GM12878 (cell line): ENCODE measurements around the gene RFXAP. TPM values are rescaled to one million over a fixed set of nuclear protein-coding genes. Genes with fewer than 3 reads are reported as not detected.

Experiments
- ATAC-seq: fragments of 200-7000 bp; cut with Tn5 transposase; 3 replicates; pipeline ENCODE4 v1.9.1; 2020; ENCODE audit warnings: mild to moderate bottlenecking, moderate library complexity
- BruUV-seq: library from RNA; stranded (reverse); fragments of 400-500 nt; replicated peaks from 2 replicates; lab custom pipeline; 2021; lab: Mats Ljungman, UMichigan
- CTCF ChIA-PET: fragments of 300-600 bp; sonication (Branson Sonifier 250); formaldehyde crosslinking; extraction: SDS; loops from one replicate; lab custom pipeline; 2021; ENCODE audit warnings: inconsistent platforms; lab: Yijun Ruan, JAX
- POLR2A ChIA-PET: fragments of 350-600 bp; formaldehyde crosslinking; extraction: SDS; loops from one replicate; lab custom pipeline; 2021; ENCODE audit warnings: inconsistent platforms; lab: Charles Lee
- RAD21 ChIA-PET: fragments of 300-600 bp; sonication (Branson Sonifier 250); formaldehyde crosslinking; loops from one replicate; lab custom pipeline; 2023; ENCODE audit warnings: antibody characterized with exemption; ENCODE audit not compliant: unreplicated experiment; lab: Charles Lee
- SMC1A ChIA-PET: fragments of 300-600 bp; sonication (Branson Sonifier 250); formaldehyde crosslinking; loops from one replicate; lab custom pipeline; 2023; ENCODE audit not compliant: unreplicated experiment, uncharacterized antibody; lab: Charles Lee
- DNase-seq: peaks from one replicate; pipeline ENCODE4 v3.0.0-alpha.2; 2011; ENCODE audit warnings: low read depth, low spot score
- FAIRE-seq: peaks from 3 replicates; lab custom pipeline; 2011; peaks lifted over from hg19 to GRCh38; lab: Jason Lieb, UNC
- H2AFZ ChIP-seq: 2 replicates; pipeline ENCODE4 v1.6.0; 2011; ENCODE audit warnings: low read depth, low read length, control low read depth; ENCODE audit not compliant: control insufficient read depth
- H3K27ac ChIP-seq: 2 replicates; pipeline ENCODE4 v1.5.1; 2011; ENCODE audit warnings: control low read depth; ENCODE audit not compliant: control insufficient read depth, insufficient read depth
- H3K27me3 ChIP-seq, 2 experiments: replicated peaks in 1 of 2; 2 replicates each; pipeline versions ENCODE4 v1.6.0 to v1.6.1; 2011; ENCODE audit warnings: low read length in 1 of 2; ENCODE audit not compliant: control insufficient read depth in 2 of 2, insufficient read depth in 2 of 2
- H3K36me3 ChIP-seq, 2 experiments: 2 replicates each; pipeline ENCODE4 v1.5.1; 2011; ENCODE audit warnings: low read length in 1 of 2; ENCODE audit not compliant: control insufficient read depth in 2 of 2, insufficient read depth in 2 of 2
- H3K4me1 ChIP-seq: 2 replicates; pipeline ENCODE4 v1.6.1; 2011; ENCODE audit warnings: mild to moderate bottlenecking, low read length, moderate library complexity, mixed read lengths; ENCODE audit not compliant: control insufficient read depth, insufficient read depth
- H3K4me2 ChIP-seq: 2 replicates; pipeline ENCODE4 v1.6.0; 2011; ENCODE audit warnings: control low read depth; ENCODE audit not compliant: control insufficient read depth, insufficient read depth
- H3K4me3 ChIP-seq: fragments of 200-600 bp; sonication (generic); 2 replicates; pipeline ENCODE4 v1.5.1; 2016
- H3K79me2 ChIP-seq: 2 replicates; pipeline ENCODE4 v1.6.0; 2011; ENCODE audit warnings: low read length; ENCODE audit not compliant: control insufficient read depth, insufficient read depth
- H3K9ac ChIP-seq: 2 replicates; pipeline ENCODE4 v1.8.0; 2011; ENCODE audit warnings: low read length, control low read depth, mixed read lengths; ENCODE audit not compliant: control insufficient read depth, insufficient read depth
- H3K9me3 ChIP-seq: replicated peaks from 3 replicates; pipeline ENCODE4 v1.5.1; 2011; ENCODE audit warnings: mild to moderate bottlenecking, low read length; ENCODE audit not compliant: control insufficient read depth, insufficient read depth
- H4K20me1 ChIP-seq: 2 replicates; pipeline ENCODE4 v1.6.0; 2011; ENCODE audit not compliant: control insufficient read depth, insufficient read depth
- CTCF ChIP-seq, 3 experiments: IDR thresholded peaks in 2 of 3; conservative IDR thresholded peaks in 1 of 3; 2 replicates each; pipeline ENCODE4 v1.5.1; 2011; ENCODE audit warnings: low read depth in 3 of 3, low read length in 3 of 3, mild to moderate bottlenecking in 3 of 3, control low read depth in 2 of 3, moderate library complexity in 2 of 3, inconsistent platforms in 1 of 3, mixed read lengths in 1 of 3; ENCODE audit not compliant: control insufficient read depth in 2 of 3, insufficient read depth in 1 of 3; ENCODE audit errors: extremely low read depth in 1 of 3
- HDAC6 ChIP-seq: fragments of 200-600 bp; sonication (generic); IDR thresholded peaks from one replicate; pipeline ENCODE4 v1.8.0; 2017; ENCODE audit warnings: antibody characterized with exemption; ENCODE audit not compliant: unreplicated experiment
- NFXL1 ChIP-seq: fragments of 450-650 bp; IDR thresholded peaks from 2 replicates; pipeline ENCODE4 v1.6.1; 2017; ENCODE audit warnings: antibody characterized with exemption, mild to moderate bottlenecking, borderline replicate concordance
- PAX5 ChIP-seq: IDR thresholded peaks from 2 replicates; pipeline ENCODE4 v1.6.1; 2011; ENCODE audit warnings: low read depth, low read length, borderline replicate concordance
- RAD21 ChIP-seq: IDR thresholded peaks from 2 replicates; pipeline ENCODE4 v1.6.1; 2011; ENCODE audit warnings: mild to moderate bottlenecking, low read depth, low read length, moderate library complexity; ENCODE audit not compliant: insufficient read depth
- SUPT20H ChIP-seq: IDR thresholded peaks from 2 replicates; pipeline ENCODE4 v1.6.1; 2011; ENCODE audit warnings: low read depth, mild to moderate bottlenecking, low read length, moderate library complexity, borderline replicate concordance; ENCODE audit not compliant: control insufficient read depth
- WGBS: methylation state at CpG from one replicate; pipeline ENCODE4 v1.1.6; 2016; ENCODE audit warnings: low lambda C conversion rate; ENCODE audit not compliant: insufficient replicate concordance, insufficient coverage; ENCODE audit errors: missing lambda C conversion rate; 5-methylcytosine and 5-hydroxymethylcytosine counted together
- in situ Hi-C: fragments of 300-500 bp; cut with MboI; formaldehyde crosslinking; loops from 9 replicates; pipeline ENCODE4 v1.14.3; 2018; ENCODE audit warnings: mixed read lengths
- intact Hi-C: fragments of 100-400 bp; cut with micrococcal nuclease; formaldehyde crosslinking; loops from one replicate; pipeline ENCODE4 v1.14.2; 2022; ENCODE audit not compliant: unreplicated experiment
- polyA plus RNA-seq, 11 experiments: library from polyadenylated mRNA; depleted of rRNA in 4 of 11; unstranded in 6 of 11; stranded (reverse) in 5 of 11; fragments of >200 nt; fragmentation: Nextera tagmentation in 4 of 11; fragmentation: Illumina TruSeq in 1 of 11; extraction: Ambion mirVana in 4 of 11; extraction: Trizol in 1 of 11; gene quantifications; 1 replicate in 1 of 11; 2 replicates in 10 of 11; pipeline versions ENCODE4 v1.2.1 to v1.2.3, GENCODE V29; 2011 to 2016; ENCODE audit warnings: inconsistent platforms in 2 of 11, missing spikeins in 2 of 11, low read depth in 1 of 11
- total RNA-seq, 4 experiments: library from RNA; depleted of rRNA in 3 of 4; stranded (reverse); fragments of >200 nt in 3 of 4; fragmentation: Illumina TruSeq in 1 of 4; extraction: Trizol in 1 of 4; gene quantifications; 2 replicates each; pipeline versions ENCODE4 v1.2.1 to v1.2.3, GENCODE V29; 2013 to 2021

RFXAP gene
- total and polyA plus RNA-seq, 10 of the 15 experiments (the other 5 are each of a cell fraction or from before 2014, with no cell fraction given): 3.4 to 13.3 (median 7.7) TPM

- DNase-seq (no peak), FAIRE-seq (no peak), ATAC-seq (0 out of 3 replicates have a peak, but pooled peaks have one; percentile 22)
- no peaks in the 10 kb centered on the region for H3K4me1 ChIP-seq
- TF ChIP-seq SUPT20H (no peak), NFXL1 (no peak), PAX5 (no peak), HDAC6 (no peak), CTCF (IDR thresholded peaks at IDR 0.05 in 2 of 3, conservative IDR thresholded peaks at IDR 0.05 in 1 of 3; ENCODE audit: control insufficient read depth in 2 of 3, extremely low read depth in 1 of 3, insufficient read depth in 1 of 3, low read depth in 3 of 3, low read length in 3 of 3) (peak; percentile 37 to 48 (median 38); a peak in 5 of 6 replicates), RAD21 (0 out of 2 replicates have a peak, but pooled peaks have one; percentile 24)
- no peak overlapping the region for H2AFZ ChIP-seq
- RAD21 ChIA-PET: interaction anchor here (1.0 to 1.1 kb wide), 2 partner anchors 9 to 166 kb away, joined by 3 to 4 read pairs; no protein-coding TSS in a partner anchor
- SMC1A ChIA-PET: interaction anchor here (0.7 to 1.2 kb wide), 2 partner anchors 12 to 35 kb away, joined by 3 read pairs; no protein-coding TSS in a partner anchor
- CTCF ChIA-PET: interaction anchor here (0.8 to 1.7 kb wide), 11 partner anchors 8 to 394 kb away, joined by 3 to 7 read pairs (median 4); no protein-coding TSS in a partner anchor
- no peak overlapping the region for H3K9ac ChIP-seq
- BruUV-seq: no TSS peak
- peaks cover 0 to 3% of the 10 kb centered on the region in 2 experiments; a peak in 2 of 4 replicates for H3K27me3 ChIP-seq
- POLR2A ChIA-PET: no interaction called here
- no peaks in the 10 kb centered on the region for H3K36me3 ChIP-seq
- no peaks in the 10 kb centered on the region for H4K20me1 ChIP-seq
- in situ Hi-C loops (no loop called here), intact Hi-C loops (loop anchor here (5.0 kb wide), 1 partner anchor 242 kb away; the partner anchor contains the start of gene SUPT20H)
- no peaks in the 10 kb centered on the region for H3K9me3 ChIP-seq
- peaks cover 7% of the 10 kb centered on the region for H3K79me2 ChIP-seq
- WGBS: 32% methylated on average over 2 of the region's 2 CpGs
- H3K27ac ChIP-seq: no peak overlapping the region
- H3K4me2 ChIP-seq: no peak overlapping the region
- H3K4me3 ChIP-seq: no peak overlapping the region
These were observed 4.0 kb upstream of the RFXAP start for GRCh38 chr13:36815062-36815461.
